Liver (tissue), 3 donors: ENCODE measurements around the gene MAMDC2.
A peak's percentile ranks its signal among the peaks of the same experiment; 100 is the strongest.

ENCODE experiments used
- ATF3 ChIP-seq: IDR thresholded peaks from 2 replicates; pipeline ENCODE4 v1.6.1; 2016; ENCODE audit warnings: antibody characterized with exemption
- CTCF ChIP-seq: fragments of 150-350 bp; IDR thresholded peaks from 2 replicates; pipeline ENCODE4 v1.5.1; 2017; ENCODE audit warnings: improper control_type of control experiment, low read depth, low read length; ENCODE audit not compliant: missing input control
- GABPA ChIP-seq, 2 donors: IDR thresholded peaks in 1 of 2; conservative IDR thresholded peaks in 1 of 2; 2 replicates each; pipeline ENCODE4 v1.6.1; 2016; ENCODE audit warnings: antibody characterized with exemption in 2 of 2, mild to moderate bottlenecking in 1 of 2, moderate library complexity in 1 of 2
- JUND ChIP-seq, 2 donors: IDR thresholded peaks; 2 replicates each; pipeline ENCODE4 v1.6.1; 2016; ENCODE audit warnings: antibody characterized with exemption in 2 of 2
- MAX ChIP-seq: IDR thresholded peaks from 2 replicates; pipeline ENCODE4 v1.6.1; 2016; ENCODE audit warnings: antibody characterized with exemption
- NR2F2 ChIP-seq: IDR thresholded peaks from 2 replicates; pipeline ENCODE4 v1.6.1; 2016; ENCODE audit warnings: antibody characterized with exemption
- RAD21 ChIP-seq, 2 donors: IDR thresholded peaks; 2 replicates each; pipeline ENCODE4 v1.6.1; 2016; ENCODE audit warnings: antibody characterized with exemption in 2 of 2, mild to moderate bottlenecking in 2 of 2
- REST ChIP-seq: IDR thresholded peaks from 2 replicates; pipeline ENCODE4 v1.6.1; 2016; ENCODE audit warnings: antibody characterized with exemption, mild to moderate bottlenecking
- RXRA ChIP-seq, 2 donors: IDR thresholded peaks; 2 replicates each; pipeline ENCODE4 v1.6.1; 2017 to 2018; ENCODE audit warnings: antibody characterized with exemption in 2 of 2, mild to moderate bottlenecking in 1 of 2
- TAF1 ChIP-seq: conservative IDR thresholded peaks from 2 replicates; pipeline ENCODE4 v1.6.1; 2016; ENCODE audit warnings: antibody characterized with exemption, mild to moderate bottlenecking
- YY1 ChIP-seq: IDR thresholded peaks from 2 replicates; pipeline ENCODE4 v1.6.1; 2016; ENCODE audit warnings: antibody characterized with exemption, mild to moderate bottlenecking
- donor health status: healthy.
- donor health status: healthy.

- no peak for TF ChIP-seq RXRA (IDR thresholded peaks at IDR 0.05)
- no peak for TF ChIP-seq RAD21 (IDR thresholded peaks at IDR 0.05)
- no peak for TF ChIP-seq MAX
- TF ChIP-seq CTCF, result no peak
- no peak for TF ChIP-seq TAF1
- TF ChIP-seq ATF3, result no peak
- TF ChIP-seq YY1, result no peak
- no peak for TF ChIP-seq JUND (IDR thresholded peaks at IDR 0.05)
- TF ChIP-seq NR2F2, result no peak
- peak; percentile 75 for TF ChIP-seq REST
- TF ChIP-seq GABPA (IDR thresholded peaks at IDR 0.05 in 1 of 2, conservative IDR thresholded peaks at IDR 0.05 in 1 of 2), result no peak
These were observed 41.6 kb downstream of the MAMDC2 start for GRCh38 chr9:70085241-70085640.
